ENCODE data around the gene XPA. TPM values are rescaled to one million over a fixed set of nuclear protein-coding genes. Genes with fewer than 3 reads are reported as not detected.

The XPA gene
- total and polyA plus RNA-seq, 2 of the 8 experiments (the other 6 are each of a cell fraction or from before 2014, with no cell fraction given) = 0.24 to 2.6 TPM

DNA sequence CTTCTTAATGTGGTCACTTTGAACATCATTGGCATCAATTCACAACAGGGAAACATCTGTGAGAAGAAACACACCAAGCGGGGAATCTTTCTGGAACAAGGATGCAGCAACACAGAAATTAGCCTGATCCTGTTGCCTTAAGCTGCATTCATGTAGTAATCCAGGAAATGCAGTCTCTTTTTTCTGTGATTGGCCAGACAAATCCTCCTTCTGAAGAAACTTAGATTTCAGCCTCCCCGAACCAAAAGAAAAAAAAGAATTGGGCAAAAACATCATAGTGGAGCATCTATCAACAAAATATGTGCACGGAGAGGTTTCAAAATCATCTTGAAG, 7.2 kb upstream of the XPA start:
- Histone ChIP-seq H2BK15ac (ENCODE audit: low read length) (no peak overlapping the region), H2AFZ (ENCODE audit: low read length) (no peak overlapping the region)

More for the DNA sequence above, 7.2 kb upstream of the XPA start:
- no peak overlapping the region for H4K91ac ChIP-seq (replicated peaks; ENCODE audit: insufficient read length, low read length)
- ChIA-PET CTCF (ENCODE audit: partially characterized antibody) (interaction anchor here (1.2 to 2.1 kb wide), 3 partner anchors 144 to 197 kb away, joined by 4 to 10 read pairs (median 5); no protein-coding TSS in a partner anchor), POLR2A (ENCODE audit: partially characterized antibody) (no interaction called here)
- H3K9me3 ChIP-seq (ENCODE audit: insufficient read depth in 2 of 2, low read depth in 1 of 2, low read length in 1 of 2) = no peaks in the 10 kb centered on the region
- no peak overlapping the region for H2BK20ac ChIP-seq (ENCODE audit: low read length)
- H2AK5ac ChIP-seq (ENCODE audit: low read depth, low read length) = no peak overlapping the region
- H3K79me1 ChIP-seq (ENCODE audit: low read depth, low read length) = no peaks in the 10 kb centered on the region
- no peak overlapping the region for H3K4ac ChIP-seq (replicated peaks; ENCODE audit: insufficient read length, low read depth, low read length)
- no peaks in the 10 kb centered on the region; a peak in 1 of 7 replicates for H3K27me3 ChIP-seq (replicated peaks in 1 of 4; ENCODE audit: control insufficient read depth in 3 of 4, extremely low read depth in 1 of 4, insufficient read depth in 3 of 4, low read length in 3 of 4)
- H3K23me2 ChIP-seq (ENCODE audit: low read depth, low read length) = no peaks in the 10 kb centered on the region
- no peak for TF ChIP-seq KDM4A (IDR thresholded peaks at IDR 0.05; ENCODE audit: low read depth, low read length, severe bottlenecking)
- TF ChIP-seq TAF1 (IDR thresholded peaks at IDR 0.05; ENCODE audit: low read depth, low read length) = no peak
- TF ChIP-seq, protein P1, sequence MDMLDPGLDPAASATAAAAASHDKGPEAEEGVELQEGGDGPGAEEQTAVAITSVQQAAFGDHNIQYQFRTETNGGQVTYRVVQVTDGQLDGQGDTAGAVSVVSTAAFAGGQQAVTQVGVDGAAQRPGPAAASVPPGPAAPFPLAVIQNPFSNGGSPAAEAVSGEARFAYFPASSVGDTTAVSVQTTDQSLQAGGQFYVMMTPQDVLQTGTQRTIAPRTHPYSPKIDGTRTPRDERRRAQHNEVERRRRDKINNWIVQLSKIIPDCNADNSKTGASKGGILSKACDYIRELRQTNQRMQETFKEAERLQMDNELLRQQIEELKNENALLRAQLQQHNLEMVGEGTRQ (IDR thresholded peaks at IDR 0.05; ENCODE audit: low read length) = no peak
- TF ChIP-seq CREB1 (IDR thresholded peaks at IDR 0.05) = no peak
- TF ChIP-seq BCL11A (IDR thresholded peaks at IDR 0.05; ENCODE audit: low read depth in 2 of 2, low read length in 2 of 2) = no peak
- no peak for TF ChIP-seq ZNF274 (IDR thresholded peaks at IDR 0.05; ENCODE audit: borderline replicate concordance, extremely low read depth, low read length)
- no peak for TF ChIP-seq TBP (IDR thresholded peaks at IDR 0.05; ENCODE audit: low read depth, low read length)
- TF ChIP-seq TCF12 (IDR thresholded peaks at IDR 0.05; ENCODE audit: low read depth, low read length) = no peak
- TF ChIP-seq SAP30 (IDR thresholded peaks at IDR 0.05; ENCODE audit: insufficient read depth, insufficient replicate concordance, low read length) = no peak
- TF ChIP-seq BRCA1 (IDR thresholded peaks at IDR 0.05; ENCODE audit: low read depth, low read length) = no peak
- TF ChIP-seq SP2 (IDR thresholded peaks at IDR 0.05; ENCODE audit: low read length) = no peak
- no peak for TF ChIP-seq SRF (IDR thresholded peaks at IDR 0.05; ENCODE audit: low read depth, low read length)
- DNase-seq (ENCODE audit: low read depth in 1 of 2, low spot score in 2 of 2) (no peak), FAIRE-seq (no peak)
- no peak overlapping the region for H3K18ac ChIP-seq (ENCODE audit: extremely low read depth, low read length)
- no peaks in the 10 kb centered on the region for H4K20me1 ChIP-seq (replicated peaks in 1 of 2; ENCODE audit: control insufficient read depth in 1 of 2, insufficient read depth in 2 of 2, low read length in 2 of 2)
- H3K4me3 ChIP-seq (ENCODE audit: extremely low read depth in 1 of 4, insufficient read depth in 2 of 4, low read depth in 3 of 4, low read length in 4 of 4) = no peak overlapping the region
- no peaks in the 10 kb centered on the region for H3K79me2 ChIP-seq (ENCODE audit: control insufficient read depth in 1 of 2, insufficient read depth in 2 of 2, low read length in 2 of 2)
- H3K23ac ChIP-seq (ENCODE audit: insufficient read length) = no peak overlapping the region
- no peak overlapping the region for H4K5ac ChIP-seq (ENCODE audit: insufficient read length, low read depth, low read length)
- no peak overlapping the region for H3K4me2 ChIP-seq (ENCODE audit: insufficient read depth in 1 of 2, low read depth in 2 of 2, low read length in 2 of 2)
- no peak overlapping the region for H2BK5ac ChIP-seq (ENCODE audit: low read depth, low read length)
- H3K14ac ChIP-seq (ENCODE audit: insufficient read length) = no peak overlapping the region
- no peaks in the 10 kb centered on the region for H3K36me3 ChIP-seq (ENCODE audit: control insufficient read depth in 2 of 4, insufficient read depth in 4 of 4, low read length in 3 of 4)
- H2BK120ac ChIP-seq (replicated peaks; ENCODE audit: low read depth, low read length) = no peak overlapping the region
- 88% methylated on average over 3 of the region's 3 CpGs; no CpG with 5 or more reads in 1 of the 2 experiments for WGBS, 2 experiments (ENCODE audit: extremely low coverage in 1 of 2, insufficient coverage in 1 of 2, insufficient read length in 1 of 2, insufficient replicate concordance in 2 of 2, low coverage in 1 of 2, low lambda C conversion rate in 2 of 2, missing lambda C conversion rate in 1 of 2)
- no peaks in the 10 kb centered on the region for H3K4me1 ChIP-seq (replicated peaks in 1 of 4; ENCODE audit: control insufficient read depth in 3 of 4, insufficient read depth in 4 of 4, low read length in 3 of 4)
- no peak overlapping the region for H3K9ac ChIP-seq (replicated peaks in 1 of 4; ENCODE audit: extremely low read depth in 1 of 4, low read depth in 3 of 4, low read length in 3 of 4)
- no peak overlapping the region for H2BK12ac ChIP-seq (ENCODE audit: low read depth, low read length)
- no peak overlapping the region for H3K56ac ChIP-seq (replicated peaks; ENCODE audit: insufficient read length, low read depth, low read length)
- no peak overlapping the region for H4K8ac ChIP-seq (ENCODE audit: extremely low read depth, insufficient read depth, low read length)
- no peak overlapping the region for H3K27ac ChIP-seq (ENCODE audit: low read depth, low read length)
